ENCODE data around the gene SLC22A4.

- TF ChIP-seq EZH2 (IDR thresholded peaks at IDR 0.05; ENCODE audit: insufficient read depth, poor library complexity, severe bottlenecking) (no peak), EZH2phosphoT487 (IDR thresholded peaks at IDR 0.05; ENCODE audit: insufficient read depth, low read depth) (no peak)
Measured at GRCh38 chr5:132362086-132362485, 67.9 kb downstream of the SLC22A4 start.

All from GM23248 (cell line).